LNCAP (cell line): ENCODE measurements around the gene HS6ST3.

ENCODE experiments used
- TF ChIP-seq, protein P1 (sequence below): fragments of 450-650 bp; IDR thresholded peaks from 2 replicates; pipeline ENCODE4 v1.5.1; 2017; ENCODE audit warnings: mild to moderate bottlenecking

Gene HS6ST3

DNA sequence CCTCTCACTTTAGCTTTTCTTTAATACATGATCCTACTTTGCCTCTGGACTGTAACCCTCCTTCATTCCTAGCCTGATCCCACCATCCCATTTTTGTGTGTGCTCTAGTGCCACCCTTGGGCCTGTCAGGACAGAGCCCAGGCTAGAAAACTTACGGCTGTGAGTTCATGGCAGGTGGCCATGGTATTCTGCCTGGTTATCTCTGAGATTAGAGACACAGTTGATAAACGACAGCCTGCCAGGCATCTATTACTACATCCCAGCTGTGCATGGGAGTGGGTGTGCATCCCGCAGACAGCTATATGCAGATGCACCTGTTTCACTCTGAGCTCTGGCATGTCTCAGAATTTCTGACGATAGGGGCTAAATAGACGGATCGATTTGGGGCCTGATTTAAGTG lies 110.9 kb downstream of the HS6ST3 start:
- TF ChIP-seq, protein P1, sequence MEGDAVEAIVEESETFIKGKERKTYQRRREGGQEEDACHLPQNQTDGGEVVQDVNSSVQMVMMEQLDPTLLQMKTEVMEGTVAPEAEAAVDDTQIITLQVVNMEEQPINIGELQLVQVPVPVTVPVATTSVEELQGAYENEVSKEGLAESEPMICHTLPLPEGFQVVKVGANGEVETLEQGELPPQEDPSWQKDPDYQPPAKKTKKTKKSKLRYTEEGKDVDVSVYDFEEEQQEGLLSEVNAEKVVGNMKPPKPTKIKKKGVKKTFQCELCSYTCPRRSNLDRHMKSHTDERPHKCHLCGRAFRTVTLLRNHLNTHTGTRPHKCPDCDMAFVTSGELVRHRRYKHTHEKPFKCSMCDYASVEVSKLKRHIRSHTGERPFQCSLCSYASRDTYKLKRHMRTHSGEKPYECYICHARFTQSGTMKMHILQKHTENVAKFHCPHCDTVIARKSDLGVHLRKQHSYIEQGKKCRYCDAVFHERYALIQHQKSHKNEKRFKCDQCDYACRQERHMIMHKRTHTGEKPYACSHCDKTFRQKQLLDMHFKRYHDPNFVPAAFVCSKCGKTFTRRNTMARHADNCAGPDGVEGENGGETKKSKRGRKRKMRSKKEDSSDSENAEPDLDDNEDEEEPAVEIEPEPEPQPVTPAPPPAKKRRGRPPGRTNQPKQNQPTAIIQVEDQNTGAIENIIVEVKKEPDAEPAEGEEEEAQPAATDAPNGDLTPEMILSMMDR, result no peak

DNA sequence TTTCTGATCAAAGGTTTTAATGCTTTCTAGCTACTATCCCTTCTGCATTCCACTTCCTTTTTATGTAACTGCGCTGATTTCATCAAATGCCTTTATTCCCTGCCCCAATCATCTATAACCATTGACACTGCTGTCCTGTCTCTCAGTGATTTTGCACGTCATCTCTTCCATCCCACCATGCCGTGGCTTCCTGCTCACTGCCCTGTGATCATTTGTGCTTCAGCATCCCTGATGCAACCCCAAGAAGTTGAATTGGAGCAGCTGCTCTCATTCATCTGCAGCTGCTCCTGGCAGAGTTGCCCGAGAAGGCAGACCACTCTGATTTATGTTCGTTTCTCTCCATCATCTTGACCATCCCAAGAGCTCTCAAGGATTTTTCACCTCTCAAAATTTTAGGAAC lies 112.4 kb downstream of the HS6ST3 start:
- TF ChIP-seq, protein P1, result no peak

DNA sequence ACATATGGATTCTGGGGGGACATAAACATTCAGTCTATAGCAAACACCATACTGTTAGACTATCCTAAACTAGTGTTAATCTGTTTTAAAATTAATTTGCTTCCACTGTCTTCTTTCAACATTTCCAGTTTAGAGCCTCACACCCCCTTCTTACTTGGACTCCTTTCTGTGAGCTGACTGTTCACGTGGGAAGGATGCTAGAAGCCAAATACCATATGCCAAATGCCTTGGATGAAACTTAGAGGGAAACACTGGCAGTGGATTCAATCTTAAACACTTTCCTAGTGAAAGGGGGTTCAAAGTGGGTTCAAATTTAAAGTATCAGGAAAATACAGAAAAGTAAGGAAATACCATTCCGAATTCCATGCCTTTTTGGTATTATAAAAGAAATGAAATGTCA lies 113.6 kb downstream of the HS6ST3 start:
- TF ChIP-seq, protein P1, result no peak

DNA sequence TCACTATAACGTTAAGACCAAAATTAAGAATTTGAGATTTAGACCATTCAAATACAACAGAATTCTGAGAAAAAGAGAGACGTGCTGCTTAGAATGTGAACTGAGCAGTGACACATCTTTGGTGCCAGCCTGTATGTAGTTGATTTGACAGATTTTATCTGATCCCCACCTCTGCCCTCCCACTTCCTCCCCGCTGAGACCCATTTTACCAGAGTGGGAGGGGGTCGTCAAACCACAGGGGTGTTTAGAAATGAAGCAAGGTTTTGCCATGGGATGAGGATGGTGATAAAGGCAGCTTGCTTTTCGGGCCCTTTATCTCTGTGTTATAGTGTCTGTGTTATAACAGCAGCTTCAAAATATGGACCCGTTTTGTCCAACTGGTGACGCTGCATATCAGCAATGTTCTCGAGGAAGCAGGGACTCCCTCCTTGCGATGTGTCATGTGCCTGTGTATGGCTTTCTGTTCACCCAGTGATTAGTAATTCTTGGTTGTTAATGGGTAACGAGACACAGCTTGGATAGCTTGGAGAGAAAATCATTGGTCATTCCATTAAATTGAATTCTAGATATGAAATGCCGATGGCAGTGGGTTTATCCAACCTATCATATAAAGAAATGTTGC lies 125.0 kb downstream of the HS6ST3 start:
- TF ChIP-seq, protein P1, result no peak

DNA sequence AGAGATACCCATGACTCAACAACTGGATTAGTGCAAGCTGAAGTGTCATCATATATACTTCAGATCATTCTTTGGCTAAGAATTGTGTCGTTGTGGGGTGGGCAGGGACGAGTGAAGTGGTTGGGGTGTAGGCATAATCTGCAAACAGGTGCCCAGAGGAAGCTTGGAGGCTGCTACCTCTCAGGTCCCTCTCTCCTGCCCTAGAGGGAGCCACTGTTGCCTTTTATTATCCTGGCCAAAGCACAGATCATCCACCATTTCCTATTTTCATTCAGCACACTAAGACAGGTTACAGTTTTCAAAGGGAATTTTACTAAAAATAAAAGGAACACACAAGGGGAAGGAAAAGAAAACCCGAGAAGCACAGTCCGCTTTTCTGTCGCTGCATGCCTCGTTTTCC lies 126.6 kb downstream of the HS6ST3 start:
- TF ChIP-seq, protein P1, result no peak

DNA sequence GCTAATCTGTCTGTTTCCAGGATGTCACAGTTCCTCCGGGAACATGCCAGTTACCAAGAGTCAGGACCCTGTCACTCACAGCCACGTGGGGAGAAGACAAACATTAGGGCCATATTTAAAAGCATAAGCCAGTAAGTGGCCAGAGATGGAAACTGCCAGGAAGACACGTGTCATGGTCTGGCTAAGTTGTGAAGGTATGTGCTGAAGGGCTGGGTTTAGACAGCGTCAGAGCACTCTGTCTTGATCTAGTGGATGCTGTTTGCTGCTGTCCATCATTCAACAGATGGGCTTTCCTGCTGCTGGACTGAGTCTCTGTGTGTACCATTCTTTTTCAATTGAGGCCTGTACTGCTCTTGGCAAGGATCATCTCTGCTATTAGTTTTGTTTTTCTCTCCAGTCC lies 128.6 kb downstream of the HS6ST3 start:
- TF ChIP-seq, protein P1, result no peak

DNA sequence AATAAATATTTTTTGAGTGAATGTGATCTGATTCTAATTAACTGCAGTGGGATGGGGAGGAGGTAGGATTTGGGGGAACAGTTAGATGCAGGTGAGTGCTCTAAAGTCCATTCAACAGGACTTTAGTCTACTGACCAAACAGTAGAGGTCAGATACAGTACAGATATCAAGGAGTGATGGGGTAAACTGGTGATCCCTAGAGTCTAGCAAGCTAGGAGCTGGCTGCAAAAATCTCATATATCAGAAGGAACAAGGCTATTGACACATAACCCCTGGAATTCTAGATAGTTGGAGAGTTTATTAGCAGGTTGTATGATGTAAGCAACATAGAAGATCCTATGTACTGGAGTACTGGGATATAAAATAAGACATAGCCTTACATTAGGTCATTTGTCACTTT lies 131.6 kb downstream of the HS6ST3 start:
- TF ChIP-seq, protein P1, result no peak

DNA sequence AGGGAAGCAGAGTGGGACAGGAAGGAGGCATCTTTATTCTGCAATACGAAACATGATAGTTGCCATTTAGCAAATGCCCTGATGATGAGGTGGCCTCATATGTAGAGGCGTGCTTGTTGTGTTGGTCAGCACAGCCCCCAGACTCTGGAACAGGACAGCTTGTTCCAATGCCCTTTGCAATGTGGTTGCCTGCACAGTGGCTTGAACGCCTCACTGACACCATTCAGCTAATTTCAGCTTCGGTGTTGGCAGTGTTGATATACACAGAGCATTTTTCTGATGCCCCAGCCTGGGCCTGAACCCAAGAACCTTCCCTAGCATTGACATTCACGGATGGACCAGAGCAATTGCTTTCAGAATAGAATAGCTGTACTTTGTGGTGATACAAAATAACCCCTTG lies 133.3 kb downstream of the HS6ST3 start:
- TF ChIP-seq, protein P1, result no peak
